Superior temporal gyrus (tissue), 1 donor: ENCODE measurements around the gene KMT2A.
A peak's percentile ranks its signal among the peaks of the same experiment; 100 is the strongest.

Source experiments
- DNase-seq: peaks from one replicate; pipeline ENCODE4 v3.0.0-alpha.2; 2016; ENCODE audit errors: extremely low spot score

Gene KMT2A

GRCh38 chr11:118484405-118484804, 48.1 kb downstream of the KMT2A start:
- DNase-seq = no peak

- DNase-seq = no peak
Measured at GRCh38 chr11:118485273-118485672, 49.0 kb downstream of the KMT2A start.

DNA sequence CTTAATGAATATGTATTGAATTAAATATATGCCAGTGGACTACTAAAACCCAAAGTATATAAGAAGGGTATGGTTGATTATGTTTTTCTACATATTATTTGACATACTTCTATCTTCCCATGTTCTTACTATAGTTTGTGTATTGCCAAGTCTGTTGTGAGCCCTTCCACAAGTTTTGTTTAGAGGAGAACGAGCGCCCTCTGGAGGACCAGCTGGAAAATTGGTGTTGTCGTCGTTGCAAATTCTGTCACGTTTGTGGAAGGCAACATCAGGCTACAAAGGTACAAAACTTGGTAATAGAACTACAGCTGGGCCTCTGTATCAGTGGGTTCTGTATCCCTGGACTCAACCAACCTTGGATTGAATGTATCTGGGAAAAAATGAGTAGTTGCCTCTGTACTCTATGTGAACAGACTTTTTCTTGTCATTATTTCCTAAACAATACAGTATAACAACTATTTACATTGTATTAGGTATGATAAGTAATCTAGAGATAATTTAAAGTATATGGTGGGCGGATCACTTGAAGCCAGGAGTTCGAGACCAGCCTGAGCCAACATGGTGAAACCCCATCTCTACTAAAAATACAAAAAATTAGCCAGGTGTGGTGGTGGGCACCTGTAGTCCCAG, 52.3 kb downstream of the KMT2A start:
- peak; percentile 88 for DNase-seq

- no peak for DNase-seq
Measured at GRCh38 chr11:118491041-118491440, 54.7 kb downstream of the KMT2A start.

DNA sequence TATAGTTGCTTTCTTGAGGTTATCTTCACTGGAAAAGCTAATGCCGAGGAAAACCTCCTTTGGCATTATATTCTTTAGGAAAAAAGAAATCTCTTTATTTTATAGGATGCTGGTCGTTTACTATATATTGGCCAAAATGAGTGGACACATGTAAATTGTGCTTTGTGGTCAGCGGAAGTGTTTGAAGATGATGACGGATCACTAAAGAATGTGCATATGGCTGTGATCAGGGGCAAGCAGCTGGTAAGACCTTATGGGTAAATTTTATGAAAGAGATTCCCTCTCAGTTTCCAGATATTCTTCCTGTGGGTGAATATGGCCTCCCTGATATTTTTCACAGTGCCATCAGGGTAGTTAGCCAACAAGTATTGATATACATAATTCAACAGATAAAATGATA, 61.5 kb downstream of the KMT2A start:
- no peak for DNase-seq

DNA sequence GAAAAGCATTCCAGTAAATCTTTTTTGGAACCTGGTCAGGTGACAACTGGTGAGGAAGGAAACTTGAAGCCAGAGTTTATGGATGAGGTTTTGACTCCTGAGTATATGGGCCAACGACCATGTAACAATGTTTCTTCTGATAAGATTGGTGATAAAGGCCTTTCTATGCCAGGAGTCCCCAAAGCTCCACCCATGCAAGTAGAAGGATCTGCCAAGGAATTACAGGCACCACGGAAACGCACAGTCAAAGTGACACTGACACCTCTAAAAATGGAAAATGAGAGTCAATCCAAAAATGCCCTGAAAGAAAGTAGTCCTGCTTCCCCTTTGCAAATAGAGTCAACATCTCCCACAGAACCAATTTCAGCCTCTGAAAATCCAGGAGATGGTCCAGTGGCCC, 66.9 kb downstream of the KMT2A start:
- DNase-seq = no peak

- no peak for DNase-seq
Measured at GRCh38 chr11:118511601-118512000, 75.3 kb downstream of the KMT2A start.

- DNase-seq = no peak
Measured at GRCh38 chr11:118514103-118514502, 77.8 kb downstream of the KMT2A start.

GRCh38 chr11:118519549-118519948, 83.3 kb downstream of the KMT2A start:
- DNase-seq = no peak

GRCh38 chr11:118521892-118522311, 85.6 kb downstream of the KMT2A start:
- no peak for DNase-seq

- no peak for DNase-seq
Measured at GRCh38 chr11:118522571-118523072, 86.3 kb downstream of the KMT2A start.

GRCh38 chr11:118524356-118524755, 88.1 kb downstream of the KMT2A start:
- no peak for DNase-seq

- DNase-seq = no peak
Measured at GRCh38 chr11:118524757-118525470, 88.6 kb downstream of the KMT2A start.

- DNase-seq = no peak
Measured at GRCh38 chr11:118526688-118527087, 90.4 kb downstream of the KMT2A start.

GRCh38 chr11:118527109-118527508, 90.8 kb downstream of the KMT2A start, which contains the start of gene TTC36:
TSS of gene TTC36 (plus strand) at chr11:118527474. CDS start at chr11:118527495, 21 bp downstream.
- no peak for DNase-seq

- DNase-seq = no peak
Measured at GRCh38 chr11:118528511-118528910, 92.2 kb downstream of the KMT2A start.

DNA sequence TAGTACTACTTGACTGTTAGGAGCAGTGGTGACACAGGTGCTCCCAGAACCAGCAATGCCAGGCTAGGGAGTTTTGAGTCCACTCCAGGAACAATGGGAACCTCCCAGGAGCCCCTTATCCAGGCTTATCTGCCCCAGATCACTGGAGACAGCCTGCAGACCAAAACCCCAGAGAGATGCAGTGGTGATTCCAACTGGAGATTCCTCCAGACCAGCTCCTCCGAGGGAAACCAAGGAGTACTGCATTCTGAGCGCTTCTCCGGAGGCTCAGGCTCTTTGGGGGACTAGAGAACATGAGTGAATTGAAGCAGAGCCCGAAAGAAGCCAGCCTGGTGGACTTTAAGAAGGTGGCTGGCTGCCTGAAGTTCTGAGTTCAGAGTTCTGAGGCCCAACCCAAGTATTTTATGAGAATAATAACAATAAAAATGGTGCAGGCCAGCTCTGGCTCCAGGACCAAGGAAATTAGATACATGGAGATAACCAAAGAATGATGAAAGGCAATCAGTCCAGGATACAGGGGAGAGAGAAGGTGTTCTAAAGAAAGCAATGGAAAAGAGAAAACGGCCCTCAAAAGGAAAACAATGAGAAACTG, 93.4 kb downstream of the KMT2A start:
- DNase-seq = no peak

DNA sequence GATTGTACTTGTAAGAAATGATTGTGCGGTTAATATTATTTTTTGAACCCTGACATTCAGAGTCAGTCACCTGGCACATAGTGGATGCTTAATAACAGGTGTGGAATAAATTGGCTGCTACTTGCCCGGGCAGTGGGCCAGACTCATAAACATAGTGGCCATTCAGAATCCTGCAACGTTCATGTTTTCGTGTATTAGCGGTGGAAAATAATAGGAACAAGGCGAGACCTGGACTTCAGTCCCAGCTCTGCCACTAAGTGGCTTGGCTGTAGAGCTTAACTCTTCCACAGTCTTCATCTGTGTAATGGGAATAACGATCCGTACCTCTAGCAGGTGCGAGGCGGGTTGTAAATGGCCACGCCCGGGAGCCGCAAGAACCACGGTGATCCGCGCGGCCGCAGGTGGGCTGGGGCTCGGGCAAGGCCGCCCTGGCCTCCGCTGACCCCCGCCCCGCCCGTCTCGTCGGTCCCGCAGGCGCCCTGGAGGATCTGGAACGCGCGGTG, 93.9 kb downstream of the KMT2A start:
- peak; percentile 16 for DNase-seq

- DNase-seq = peak; percentile 62
Measured at GRCh38 chr11:118530683-118531596, 94.6 kb downstream of the KMT2A start, which contains the start of gene TMEM25. TSS of gene TMEM25 (plus strand) at chr11:118531192. CDS start at chr11:118531802, 610 bp downstream.

- DNase-seq = no peak
Measured at GRCh38 chr11:118531597-118532084, 95.3 kb downstream of the KMT2A start.

DNA sequence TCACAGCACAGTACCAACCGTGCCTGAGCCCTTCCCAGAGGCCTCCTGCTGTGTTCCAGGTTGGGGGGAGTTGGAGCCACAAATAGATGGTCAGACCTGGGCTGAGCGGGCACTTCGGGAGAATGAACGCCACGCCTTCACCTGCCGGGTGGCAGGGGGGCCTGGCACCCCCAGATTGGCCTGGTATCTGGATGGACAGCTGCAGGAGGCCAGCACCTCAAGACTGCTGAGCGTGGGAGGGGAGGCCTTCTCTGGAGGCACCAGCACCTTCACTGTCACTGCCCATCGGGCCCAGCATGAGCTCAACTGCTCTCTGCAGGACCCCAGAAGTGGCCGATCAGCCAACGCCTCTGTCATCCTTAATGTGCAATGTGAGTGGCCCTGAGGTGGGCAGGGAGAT, 95.8 kb downstream of the KMT2A start:
- DNase-seq = no peak
